HepG2 (cell line): ENCODE measurements around the gene AS3MT. TPM values are rescaled to one million over a fixed set of nuclear protein-coding genes. Genes with fewer than 3 reads are reported as not detected.

Experiments
- FOSL2 ChIP-seq: sonication (generic); formaldehyde crosslinking; IDR thresholded peaks from 2 replicates; pipeline ENCODE4 v1.4.0; 2020; ENCODE audit warnings: missing genetic modification reagents
- NKX3-1 ChIP-seq: sonication (generic); formaldehyde crosslinking; IDR thresholded peaks from 2 replicates; pipeline ENCODE4 v1.5.0; 2020; ENCODE audit warnings: missing genetic modification reagents
- TCF12 ChIP-seq, 2 experiments: fragments of 450-650 bp in 1 of 2; sonication (generic) in 1 of 2; formaldehyde crosslinking in 1 of 2; IDR thresholded peaks; 2 replicates each; pipeline versions ENCODE4 v1.6.1 to v1.8.0; 2017 to 2022; ENCODE audit warnings: antibody characterized with exemption in 1 of 2, mild to moderate bottlenecking in 1 of 2, missing genetic modification reagents in 1 of 2, moderate library complexity in 1 of 2
- THAP11 ChIP-seq: IDR thresholded peaks from 2 replicates; pipeline ENCODE4 v1.6.1; 2016; ENCODE audit warnings: missing biosample characterization, missing genetic modification reagents
- ZNF124 ChIP-seq: sonication (generic); formaldehyde crosslinking; IDR thresholded peaks from 2 replicates; pipeline ENCODE4 v1.4.0; 2020; ENCODE audit warnings: missing genetic modification reagents
- ZNF430 ChIP-seq: sonication (generic); formaldehyde crosslinking; IDR thresholded peaks from 2 replicates; pipeline ENCODE4 v1.9.0; 2021; ENCODE audit warnings: mild to moderate bottlenecking, missing genetic modification reagents
- ZNF883 ChIP-seq: sonication (generic); formaldehyde crosslinking; IDR thresholded peaks from 2 replicates; pipeline ENCODE4 v1.5.1; 2020; ENCODE audit warnings: mild to moderate bottlenecking, missing genetic modification reagents; ENCODE audit errors: not compliant biosample characterization
- polyA plus RNA-seq, 8 experiments: library from polyadenylated mRNA; depleted of rRNA in 3 of 8; stranded (reverse) in 7 of 8; unstranded in 1 of 8; fragments of >200 nt; fragmentation: Illumina TruSeq in 4 of 8; extraction: Trizol in 4 of 8; gene quantifications; 2 replicates each; pipeline versions ENCODE4 v1.2.1 to v1.2.3, GENCODE V29; 2011 to 2016; ENCODE audit warnings: low read depth in 4 of 8, missing spikeins in 1 of 8, mixed read lengths in 1 of 8; ENCODE audit not compliant: insufficient read depth in 1 of 8
- total RNA-seq, 5 experiments: library from RNA; depleted of rRNA; stranded (reverse); fragments of >200 nt; fragmentation: Illumina TruSeq; extraction: Trizol; gene quantifications; 2 replicates each; pipeline ENCODE4 v1.2.3, GENCODE V29; 2016; ENCODE audit warnings: low read depth in 1 of 5
- TF ChIP-seq, protein P1 (sequence below): sonication (generic); formaldehyde crosslinking; IDR thresholded peaks from 2 replicates; pipeline ENCODE4 v1.4.0; 2020; ENCODE audit warnings: missing genetic modification reagents
- TF ChIP-seq, protein P2 (sequence below): sonication (generic); formaldehyde crosslinking; IDR thresholded peaks from 2 replicates; pipeline ENCODE4 v1.4.0; 2020; ENCODE audit warnings: missing genetic modification reagents
- TF ChIP-seq, protein P3 (sequence below): sonication (generic); formaldehyde crosslinking; conservative IDR thresholded peaks from 2 replicates; pipeline ENCODE4 v1.8.0; 2022; ENCODE audit warnings: mild to moderate bottlenecking, moderate library complexity, missing genetic modification reagents
- TF ChIP-seq, protein P4 (sequence below): sonication (generic); formaldehyde crosslinking; IDR thresholded peaks from 2 replicates; pipeline ENCODE4 v1.9.0; 2021; ENCODE audit warnings: mild to moderate bottlenecking, missing genetic modification reagents
- TF ChIP-seq, protein P5 (sequence below): sonication (generic); formaldehyde crosslinking; IDR thresholded peaks from 2 replicates; pipeline ENCODE4 v1.8.1; 2022; ENCODE audit warnings: low read depth, mild to moderate bottlenecking, missing genetic modification reagents

The AS3MT gene
- total and polyA plus RNA-seq, 2 of the 13 experiments (the other 11 are each of a cell fraction or from before 2014, with no cell fraction given), result 8.7 to 17.4 TPM

DNA sequence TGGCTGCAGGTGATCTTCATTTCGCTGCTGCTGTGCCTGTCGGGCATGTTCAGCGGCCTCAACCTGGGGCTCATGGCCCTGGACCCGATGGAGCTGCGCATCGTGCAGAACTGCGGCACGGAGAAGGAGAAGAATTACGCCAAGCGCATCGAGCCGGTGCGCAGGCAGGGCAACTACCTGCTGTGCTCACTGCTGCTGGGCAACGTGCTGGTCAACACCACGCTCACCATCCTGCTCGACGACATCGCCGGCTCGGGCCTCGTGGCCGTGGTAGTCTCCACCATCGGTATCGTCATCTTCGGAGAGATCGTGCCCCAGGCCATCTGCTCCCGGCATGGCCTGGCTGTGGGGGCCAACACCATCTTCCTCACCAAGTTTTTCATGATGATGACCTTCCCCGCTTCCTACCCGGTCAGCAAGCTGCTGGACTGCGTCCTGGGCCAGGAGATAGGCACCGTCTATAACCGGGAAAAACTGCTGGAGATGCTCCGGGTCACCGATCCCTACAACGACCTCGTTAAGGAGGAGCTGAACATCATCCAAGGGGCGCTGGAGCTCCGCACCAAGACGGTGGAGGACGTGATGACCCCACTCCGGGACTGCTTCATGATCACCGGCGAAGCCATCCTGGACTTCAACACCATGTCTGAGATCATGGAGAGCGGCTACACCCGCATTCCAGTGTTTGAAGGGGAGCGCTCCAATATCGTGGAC is 50.1 kb downstream of the AS3MT start (continued):
- TF ChIP-seq, protein P1, sequence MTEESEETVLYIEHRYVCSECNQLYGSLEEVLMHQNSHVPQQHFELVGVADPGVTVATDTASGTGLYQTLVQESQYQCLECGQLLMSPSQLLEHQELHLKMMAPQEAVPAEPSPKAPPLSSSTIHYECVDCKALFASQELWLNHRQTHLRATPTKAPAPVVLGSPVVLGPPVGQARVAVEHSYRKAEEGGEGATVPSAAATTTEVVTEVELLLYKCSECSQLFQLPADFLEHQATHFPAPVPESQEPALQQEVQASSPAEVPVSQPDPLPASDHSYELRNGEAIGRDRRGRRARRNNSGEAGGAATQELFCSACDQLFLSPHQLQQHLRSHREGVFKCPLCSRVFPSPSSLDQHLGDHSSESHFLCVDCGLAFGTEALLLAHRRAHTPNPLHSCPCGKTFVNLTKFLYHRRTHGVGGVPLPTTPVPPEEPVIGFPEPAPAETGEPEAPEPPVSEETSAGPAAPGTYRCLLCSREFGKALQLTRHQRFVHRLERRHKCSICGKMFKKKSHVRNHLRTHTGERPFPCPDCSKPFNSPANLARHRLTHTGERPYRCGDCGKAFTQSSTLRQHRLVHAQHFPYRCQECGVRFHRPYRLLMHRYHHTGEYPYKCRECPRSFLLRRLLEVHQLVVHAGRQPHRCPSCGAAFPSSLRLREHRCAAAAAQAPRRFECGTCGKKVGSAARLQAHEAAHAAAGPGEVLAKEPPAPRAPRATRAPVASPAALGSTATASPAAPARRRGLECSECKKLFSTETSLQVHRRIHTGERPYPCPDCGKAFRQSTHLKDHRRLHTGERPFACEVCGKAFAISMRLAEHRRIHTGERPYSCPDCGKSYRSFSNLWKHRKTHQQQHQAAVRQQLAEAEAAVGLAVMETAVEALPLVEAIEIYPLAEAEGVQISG, result peak; percentile 55; the same call in 1 of the 2 replicates
- TF ChIP-seq, protein P2, sequence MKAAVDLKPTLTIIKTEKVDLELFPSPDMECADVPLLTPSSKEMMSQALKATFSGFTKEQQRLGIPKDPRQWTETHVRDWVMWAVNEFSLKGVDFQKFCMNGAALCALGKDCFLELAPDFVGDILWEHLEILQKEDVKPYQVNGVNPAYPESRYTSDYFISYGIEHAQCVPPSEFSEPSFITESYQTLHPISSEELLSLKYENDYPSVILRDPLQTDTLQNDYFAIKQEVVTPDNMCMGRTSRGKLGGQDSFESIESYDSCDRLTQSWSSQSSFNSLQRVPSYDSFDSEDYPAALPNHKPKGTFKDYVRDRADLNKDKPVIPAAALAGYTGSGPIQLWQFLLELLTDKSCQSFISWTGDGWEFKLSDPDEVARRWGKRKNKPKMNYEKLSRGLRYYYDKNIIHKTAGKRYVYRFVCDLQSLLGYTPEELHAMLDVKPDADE (CRISPR knock-in tag), result no peak; the same call in 1 of the 2 replicates
- TF ChIP-seq TCF12 (IDR thresholded peaks at IDR 0.05) (no peak), TCF12 (CRISPR knock-in tag; IDR thresholded peaks at IDR 0.05) (no peak), ZNF430 (peak; percentile 48; the same call in 1 of the 2 replicates), ZNF883 (CRISPR knock-in tag) (peak; percentile 77), FOSL2 (0 out of 2 replicates have a peak, but pooled peaks have one; percentile 4), NKX3-1 (CRISPR knock-in tag) (peak; percentile 74; the same call in 1 of the 2 replicates), ZNF124 (CRISPR knock-in tag) (no peak), THAP11 (CRISPR knock-in tag) (peak; percentile 2; the same call in 1 of the 2 replicates)
- TF ChIP-seq, protein P3, sequence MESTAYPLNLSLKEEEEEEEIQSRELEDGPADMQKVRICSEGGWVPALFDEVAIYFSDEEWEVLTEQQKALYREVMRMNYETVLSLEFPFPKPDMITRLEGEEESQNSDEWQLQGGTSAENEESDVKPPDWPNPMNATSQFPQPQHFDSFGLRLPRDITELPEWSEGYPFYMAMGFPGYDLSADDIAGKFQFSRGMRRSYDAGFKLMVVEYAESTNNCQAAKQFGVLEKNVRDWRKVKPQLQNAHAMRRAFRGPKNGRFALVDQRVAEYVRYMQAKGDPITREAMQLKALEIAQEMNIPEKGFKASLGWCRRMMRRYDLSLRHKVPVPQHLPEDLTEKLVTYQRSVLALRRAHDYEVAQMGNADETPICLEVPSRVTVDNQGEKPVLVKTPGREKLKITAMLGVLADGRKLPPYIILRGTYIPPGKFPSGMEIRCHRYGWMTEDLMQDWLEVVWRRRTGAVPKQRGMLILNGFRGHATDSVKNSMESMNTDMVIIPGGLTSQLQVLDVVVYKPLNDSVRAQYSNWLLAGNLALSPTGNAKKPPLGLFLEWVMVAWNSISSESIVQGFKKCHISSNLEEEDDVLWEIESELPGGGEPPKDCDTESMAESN (CRISPR knock-in tag), result 0 out of 2 replicates have a peak, but pooled peaks have one; percentile 53
- TF ChIP-seq, protein P4, sequence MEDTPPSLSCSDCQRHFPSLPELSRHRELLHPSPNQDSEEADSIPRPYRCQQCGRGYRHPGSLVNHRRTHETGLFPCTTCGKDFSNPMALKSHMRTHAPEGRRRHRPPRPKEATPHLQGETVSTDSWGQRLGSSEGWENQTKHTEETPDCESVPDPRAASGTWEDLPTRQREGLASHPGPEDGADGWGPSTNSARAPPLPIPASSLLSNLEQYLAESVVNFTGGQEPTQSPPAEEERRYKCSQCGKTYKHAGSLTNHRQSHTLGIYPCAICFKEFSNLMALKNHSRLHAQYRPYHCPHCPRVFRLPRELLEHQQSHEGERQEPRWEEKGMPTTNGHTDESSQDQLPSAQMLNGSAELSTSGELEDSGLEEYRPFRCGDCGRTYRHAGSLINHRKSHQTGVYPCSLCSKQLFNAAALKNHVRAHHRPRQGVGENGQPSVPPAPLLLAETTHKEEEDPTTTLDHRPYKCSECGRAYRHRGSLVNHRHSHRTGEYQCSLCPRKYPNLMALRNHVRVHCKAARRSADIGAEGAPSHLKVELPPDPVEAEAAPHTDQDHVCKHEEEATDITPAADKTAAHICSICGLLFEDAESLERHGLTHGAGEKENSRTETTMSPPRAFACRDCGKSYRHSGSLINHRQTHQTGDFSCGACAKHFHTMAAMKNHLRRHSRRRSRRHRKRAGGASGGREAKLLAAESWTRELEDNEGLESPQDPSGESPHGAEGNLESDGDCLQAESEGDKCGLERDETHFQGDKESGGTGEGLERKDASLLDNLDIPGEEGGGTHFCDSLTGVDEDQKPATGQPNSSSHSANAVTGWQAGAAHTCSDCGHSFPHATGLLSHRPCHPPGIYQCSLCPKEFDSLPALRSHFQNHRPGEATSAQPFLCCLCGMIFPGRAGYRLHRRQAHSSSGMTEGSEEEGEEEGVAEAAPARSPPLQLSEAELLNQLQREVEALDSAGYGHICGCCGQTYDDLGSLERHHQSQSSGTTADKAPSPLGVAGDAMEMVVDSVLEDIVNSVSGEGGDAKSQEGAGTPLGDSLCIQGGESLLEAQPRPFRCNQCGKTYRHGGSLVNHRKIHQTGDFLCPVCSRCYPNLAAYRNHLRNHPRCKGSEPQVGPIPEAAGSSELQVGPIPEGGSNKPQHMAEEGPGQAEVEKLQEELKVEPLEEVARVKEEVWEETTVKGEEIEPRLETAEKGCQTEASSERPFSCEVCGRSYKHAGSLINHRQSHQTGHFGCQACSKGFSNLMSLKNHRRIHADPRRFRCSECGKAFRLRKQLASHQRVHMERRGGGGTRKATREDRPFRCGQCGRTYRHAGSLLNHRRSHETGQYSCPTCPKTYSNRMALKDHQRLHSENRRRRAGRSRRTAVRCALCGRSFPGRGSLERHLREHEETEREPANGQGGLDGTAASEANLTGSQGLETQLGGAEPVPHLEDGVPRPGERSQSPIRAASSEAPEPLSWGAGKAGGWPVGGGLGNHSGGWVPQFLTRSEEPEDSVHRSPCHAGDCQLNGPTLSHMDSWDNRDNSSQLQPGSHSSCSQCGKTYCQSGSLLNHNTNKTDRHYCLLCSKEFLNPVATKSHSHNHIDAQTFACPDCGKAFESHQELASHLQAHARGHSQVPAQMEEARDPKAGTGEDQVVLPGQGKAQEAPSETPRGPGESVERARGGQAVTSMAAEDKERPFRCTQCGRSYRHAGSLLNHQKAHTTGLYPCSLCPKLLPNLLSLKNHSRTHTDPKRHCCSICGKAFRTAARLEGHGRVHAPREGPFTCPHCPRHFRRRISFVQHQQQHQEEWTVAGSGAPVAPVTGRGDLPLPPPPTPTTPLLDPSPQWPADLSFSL, result no peak
- TF ChIP-seq, protein P5, sequence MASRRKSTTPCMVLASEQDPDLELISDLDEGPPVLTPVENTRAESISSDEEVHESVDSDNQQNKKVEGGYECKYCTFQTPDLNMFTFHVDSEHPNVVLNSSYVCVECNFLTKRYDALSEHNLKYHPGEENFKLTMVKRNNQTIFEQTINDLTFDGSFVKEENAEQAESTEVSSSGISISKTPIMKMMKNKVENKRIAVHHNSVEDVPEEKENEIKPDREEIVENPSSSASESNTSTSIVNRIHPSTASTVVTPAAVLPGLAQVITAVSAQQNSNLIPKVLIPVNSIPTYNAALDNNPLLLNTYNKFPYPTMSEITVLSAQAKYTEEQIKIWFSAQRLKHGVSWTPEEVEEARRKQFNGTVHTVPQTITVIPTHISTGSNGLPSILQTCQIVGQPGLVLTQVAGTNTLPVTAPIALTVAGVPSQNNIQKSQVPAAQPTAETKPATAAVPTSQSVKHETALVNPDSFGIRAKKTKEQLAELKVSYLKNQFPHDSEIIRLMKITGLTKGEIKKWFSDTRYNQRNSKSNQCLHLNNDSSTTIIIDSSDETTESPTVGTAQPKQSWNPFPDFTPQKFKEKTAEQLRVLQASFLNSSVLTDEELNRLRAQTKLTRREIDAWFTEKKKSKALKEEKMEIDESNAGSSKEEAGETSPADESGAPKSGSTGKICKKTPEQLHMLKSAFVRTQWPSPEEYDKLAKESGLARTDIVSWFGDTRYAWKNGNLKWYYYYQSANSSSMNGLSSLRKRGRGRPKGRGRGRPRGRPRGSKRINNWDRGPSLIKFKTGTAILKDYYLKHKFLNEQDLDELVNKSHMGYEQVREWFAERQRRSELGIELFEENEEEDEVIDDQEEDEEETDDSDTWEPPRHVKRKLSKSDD (CRISPR knock-in tag), result peak; percentile 28; the same call in 1 of the 2 replicates
